GM12872 (cell line): Measurements from ENCODE around the gene MAP4K4.

Source experiments
- TF ChIP-seq, protein P1 (sequence below): IDR thresholded peaks from 3 replicates; pipeline ENCODE4 v1.5.1; 2011; ENCODE audit warnings: low read depth, mild to moderate bottlenecking, low read length, moderate library complexity; ENCODE audit not compliant: insufficient read depth

Gene MAP4K4

DNA sequence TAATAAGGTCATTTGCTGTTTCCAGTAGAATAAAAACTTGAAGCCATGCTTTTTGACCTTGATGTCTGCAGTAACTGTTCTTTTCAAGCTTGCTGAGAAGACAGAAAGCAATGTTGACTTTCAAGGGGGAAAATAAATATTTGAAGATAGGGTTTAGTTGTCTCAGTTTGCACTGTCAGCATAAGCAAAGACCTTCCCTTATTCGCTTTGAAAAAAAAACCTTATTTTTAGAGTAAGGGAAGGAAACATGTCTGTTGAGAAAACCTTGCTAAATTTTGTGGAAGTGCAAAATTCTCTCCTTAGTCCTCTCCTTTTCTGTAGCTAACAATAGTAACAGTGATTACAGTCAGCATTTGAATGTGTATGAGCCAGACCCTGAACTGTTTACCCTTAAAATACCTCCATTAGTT lies 43.1 kb downstream of the MAP4K4 start:
- TF ChIP-seq, protein P1, sequence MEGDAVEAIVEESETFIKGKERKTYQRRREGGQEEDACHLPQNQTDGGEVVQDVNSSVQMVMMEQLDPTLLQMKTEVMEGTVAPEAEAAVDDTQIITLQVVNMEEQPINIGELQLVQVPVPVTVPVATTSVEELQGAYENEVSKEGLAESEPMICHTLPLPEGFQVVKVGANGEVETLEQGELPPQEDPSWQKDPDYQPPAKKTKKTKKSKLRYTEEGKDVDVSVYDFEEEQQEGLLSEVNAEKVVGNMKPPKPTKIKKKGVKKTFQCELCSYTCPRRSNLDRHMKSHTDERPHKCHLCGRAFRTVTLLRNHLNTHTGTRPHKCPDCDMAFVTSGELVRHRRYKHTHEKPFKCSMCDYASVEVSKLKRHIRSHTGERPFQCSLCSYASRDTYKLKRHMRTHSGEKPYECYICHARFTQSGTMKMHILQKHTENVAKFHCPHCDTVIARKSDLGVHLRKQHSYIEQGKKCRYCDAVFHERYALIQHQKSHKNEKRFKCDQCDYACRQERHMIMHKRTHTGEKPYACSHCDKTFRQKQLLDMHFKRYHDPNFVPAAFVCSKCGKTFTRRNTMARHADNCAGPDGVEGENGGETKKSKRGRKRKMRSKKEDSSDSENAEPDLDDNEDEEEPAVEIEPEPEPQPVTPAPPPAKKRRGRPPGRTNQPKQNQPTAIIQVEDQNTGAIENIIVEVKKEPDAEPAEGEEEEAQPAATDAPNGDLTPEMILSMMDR = no peak

DNA sequence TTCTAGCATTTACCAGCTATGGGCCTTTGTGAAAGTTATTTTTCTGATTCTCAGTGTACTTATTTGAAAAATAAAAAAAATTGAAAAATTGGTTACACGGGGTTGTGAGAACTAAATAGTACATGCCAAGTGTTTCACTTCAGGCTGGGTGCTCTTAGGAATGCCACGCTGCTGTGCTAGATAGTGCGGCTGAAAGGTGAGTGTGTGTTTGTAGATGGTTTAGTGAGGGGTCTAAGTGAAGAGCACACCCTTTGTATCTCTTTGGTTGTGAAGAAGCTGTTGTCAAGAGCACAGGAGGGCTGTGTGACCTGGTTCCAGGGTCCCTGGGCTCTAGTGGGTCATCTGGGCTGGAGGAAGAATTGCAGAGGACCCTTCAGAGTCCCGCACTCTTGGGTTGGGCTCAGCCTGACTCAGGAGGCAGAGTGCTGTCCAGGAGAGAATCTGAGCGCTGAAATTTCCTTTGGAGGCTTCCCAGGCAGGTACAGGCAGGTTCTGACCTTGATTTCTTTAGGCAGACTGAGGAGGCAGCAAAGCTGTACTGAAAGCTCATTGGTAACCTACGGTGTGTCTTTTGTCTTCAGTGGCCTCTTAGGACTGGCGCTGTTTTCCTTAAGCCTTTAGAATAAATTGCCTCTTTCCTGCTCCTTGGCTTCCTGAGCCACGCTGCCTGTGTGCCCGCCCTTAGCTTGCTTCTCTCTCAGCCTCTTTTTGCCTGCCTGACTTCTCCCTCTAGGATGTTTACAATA lies 44.4 kb downstream of the MAP4K4 start:
- TF ChIP-seq, protein P1 = no peak

DNA sequence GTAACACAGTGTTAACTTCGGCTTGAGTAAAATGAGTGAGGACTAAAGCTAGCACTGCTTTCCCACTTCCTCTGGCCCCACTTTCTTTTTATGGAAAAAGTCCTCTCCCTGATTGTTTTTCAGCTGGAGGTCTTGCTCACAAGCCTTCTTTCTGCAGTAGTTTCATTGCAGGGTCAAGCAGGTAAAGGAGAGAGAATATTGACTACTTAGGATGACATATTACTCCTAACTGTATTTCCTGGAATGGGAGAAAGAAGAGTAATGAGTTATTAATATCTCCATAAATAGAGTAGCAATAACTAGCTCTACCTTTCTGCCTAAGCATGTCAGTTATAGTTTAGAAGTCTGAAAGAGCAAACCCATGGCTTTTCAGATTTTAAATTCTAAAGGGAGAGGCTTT lies 45.0 kb downstream of the MAP4K4 start:
- TF ChIP-seq, protein P1 = no peak

DNA sequence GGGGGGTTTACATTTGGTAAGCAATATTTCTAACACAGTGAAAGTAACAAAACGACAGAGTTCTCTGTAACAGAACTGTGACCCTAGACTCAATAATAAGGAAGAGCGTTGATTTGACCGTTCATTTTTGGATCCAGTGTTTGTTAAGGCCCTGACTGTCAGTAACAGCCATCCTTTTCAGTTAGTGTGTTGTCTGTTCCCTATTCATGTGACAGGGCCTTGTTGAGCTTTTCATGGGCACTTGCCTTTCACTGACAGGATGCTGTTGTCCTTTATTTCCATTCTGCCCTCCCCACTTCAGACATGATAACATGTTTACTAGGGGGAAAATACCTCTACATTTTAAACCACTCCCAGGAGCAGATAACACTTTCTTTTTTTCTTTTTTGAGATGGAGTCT lies 45.8 kb downstream of the MAP4K4 start:
- TF ChIP-seq, protein P1 = no peak

DNA sequence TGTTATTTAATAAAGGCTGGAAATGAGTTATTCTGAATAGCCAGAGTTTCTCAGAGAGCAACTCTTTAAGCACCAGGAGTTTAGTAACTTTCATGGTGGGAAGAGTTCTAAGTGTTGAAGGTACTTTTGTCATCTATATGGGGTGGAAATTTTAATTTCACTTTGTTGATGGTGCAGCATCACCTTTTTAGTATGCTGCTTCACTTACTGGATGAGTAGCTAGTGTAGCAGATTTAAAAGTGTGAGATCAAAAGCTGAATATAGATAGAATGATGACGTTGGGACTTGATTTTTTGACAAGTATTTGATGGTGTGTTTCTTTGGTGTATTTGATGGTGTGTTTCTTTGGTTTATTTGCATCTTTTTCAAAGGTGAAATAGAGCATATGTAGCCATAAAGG lies 47.3 kb downstream of the MAP4K4 start:
- TF ChIP-seq, protein P1 = no peak

DNA sequence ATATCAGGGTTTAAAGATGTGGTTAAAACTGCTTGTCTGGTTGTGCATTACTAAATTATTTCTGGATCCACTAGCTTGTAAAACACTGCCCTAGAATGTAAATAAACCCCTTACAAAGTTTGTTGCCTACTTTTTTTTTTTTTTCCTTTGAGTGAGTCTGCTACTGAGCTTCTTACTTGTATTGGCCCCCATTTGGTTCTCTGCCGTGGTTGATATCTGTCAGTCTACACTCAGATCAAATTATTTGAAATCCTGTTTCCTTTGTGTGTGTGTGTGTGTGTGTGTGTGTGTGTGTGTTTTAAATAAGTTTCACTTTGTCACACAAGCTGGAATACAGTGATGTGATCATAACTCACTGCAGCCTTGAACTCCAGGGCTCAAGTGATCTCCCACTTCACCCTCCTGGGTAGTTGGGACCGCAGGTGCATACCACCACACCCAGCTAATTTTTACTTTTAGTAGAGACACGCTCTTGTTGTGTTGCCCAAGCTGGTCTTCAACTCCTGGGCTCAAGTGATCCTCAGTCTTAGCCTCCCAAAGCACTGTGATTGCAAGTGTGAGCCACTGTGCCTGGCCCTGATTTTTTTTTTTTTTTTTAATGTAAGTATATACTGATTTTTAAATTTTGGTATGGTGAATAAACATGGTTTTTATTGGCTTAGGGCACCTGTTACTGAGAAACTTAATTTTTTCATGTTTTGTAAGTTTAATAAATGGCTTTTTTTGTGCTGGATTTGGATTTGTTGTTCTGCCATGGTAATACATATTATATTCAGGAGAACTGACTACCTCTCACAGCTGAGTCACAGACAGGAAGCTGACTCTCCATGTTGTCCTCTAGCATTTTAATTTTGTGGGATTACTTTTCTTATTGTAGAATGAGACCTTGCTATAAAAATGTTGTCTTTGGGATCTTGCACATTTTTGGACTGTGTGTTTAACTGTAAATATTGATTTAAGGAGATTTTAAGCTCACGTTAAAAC lies 48.5 kb downstream of the MAP4K4 start:
- TF ChIP-seq, protein P1 = no peak

DNA sequence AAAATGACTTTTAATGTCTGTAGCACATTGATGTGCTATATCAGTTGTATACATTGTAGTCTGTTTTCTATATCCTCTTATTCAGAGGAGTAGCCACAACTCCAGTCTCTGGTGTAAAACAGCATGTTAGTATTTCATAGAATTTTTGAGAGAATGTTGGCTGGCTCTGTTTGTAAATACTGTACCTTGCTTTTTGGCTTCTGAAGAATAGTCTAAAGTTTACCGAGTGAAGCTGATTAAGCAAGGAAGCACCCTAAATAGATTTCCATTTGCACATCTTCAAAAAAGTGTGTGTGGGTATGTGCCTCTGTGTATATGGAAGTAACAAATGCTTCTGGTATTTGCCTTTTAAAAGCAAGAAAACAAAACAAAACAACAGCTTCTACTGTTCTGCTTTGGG lies 50.5 kb downstream of the MAP4K4 start:
- TF ChIP-seq, protein P1 = no peak
